ENCODE measurements around the gene EFHB.
A peak's percentile ranks its signal among the peaks of the same experiment; 100 is the strongest.
"Not testable (repeated sequence)": the region's sequence is repeated elsewhere in the genome, so short reads cannot be mapped to it uniquely, and the experiment has no call there.

The EFHB gene

GRCh38 chr3:19877656-19878055 is 56.4 kb downstream of the EFHB start (continued):
- no peak for TF ChIP-seq ZNF704 (tag by site-specific recombination; IDR thresholded peaks at IDR 0.05)
- no peak for TF ChIP-seq ZNF549 (tag by site-specific recombination; IDR thresholded peaks at IDR 0.05)
- no peak for TF ChIP-seq ZBTB10 (tag by site-specific recombination; IDR thresholded peaks at IDR 0.05)

GRCh38 chr3:19866751-19867347 is 67.2 kb downstream of the EFHB start:
- TF ChIP-seq ZNF660 (tag by site-specific recombination; IDR thresholded peaks at IDR 0.05) = peak; percentile 59; the same call in 1 of the 2 replicates
- no peak for TF ChIP-seq OSR2 (tag by site-specific recombination; IDR thresholded peaks at IDR 0.05)
- peak; percentile 47; the same call in 1 of the 2 replicates for TF ChIP-seq CTCF (tag by site-specific recombination; IDR thresholded peaks at IDR 0.05)
- peak; percentile 84 for TF ChIP-seq ZNF654 (tag by site-specific recombination; IDR thresholded peaks at IDR 0.05; ENCODE audit: low read depth)
- TF ChIP-seq HOXC10 (CRISPR knock-in tag; IDR thresholded peaks at IDR 0.05) = no peak
- H3K27ac ChIP-seq (ENCODE audit: extremely low read depth, low read depth, low read length) = no peak overlapping the region
- no peak overlapping the region for H3K4me3 ChIP-seq (ENCODE audit: low read depth, low read length)
- no peaks in the 10 kb centered on the region for H3K4me1 ChIP-seq (ENCODE audit: control insufficient read depth, insufficient read depth, low read length)
- H3K36me3 ChIP-seq (ENCODE audit: control insufficient read depth in 2 of 2, insufficient read depth in 1 of 2, low read length in 2 of 2) = no peaks in the 10 kb centered on the region
- POLR2A ChIA-PET = no interaction called here
- H3K9me3 ChIP-seq (ENCODE audit: control insufficient read depth, insufficient read depth, low read depth, low read length) = no peaks in the 10 kb centered on the region
- CTCF ChIA-PET = interaction anchor here (0.5 to 3.3 kb wide), 28 partner anchors 12 to 1308 kb away, joined by 3 to 35 read pairs (median 3); no protein-coding TSS in a partner anchor

GRCh38 chr3:19855318-19855717 is 78.7 kb downstream of the EFHB start:
- H3K4me1 ChIP-seq (ENCODE audit: control insufficient read depth, insufficient read depth, low read length); H3K27ac ChIP-seq (ENCODE audit: extremely low read depth, low read depth, low read length); CTCF ChIA-PET; H3K4me3 ChIP-seq (ENCODE audit: low read depth, low read length); POLR2A ChIA-PET; H3K9me3 ChIP-seq (ENCODE audit: control insufficient read depth, insufficient read depth, low read depth, low read length); H3K36me3 ChIP-seq (ENCODE audit: control insufficient read depth in 2 of 2, insufficient read depth in 1 of 2, low read length in 2 of 2): not testable (repeated sequence)

- POLR2A ChIA-PET; H3K4me1 ChIP-seq (ENCODE audit: control insufficient read depth, insufficient read depth, low read length); H3K4me3 ChIP-seq (ENCODE audit: low read depth, low read length); H3K9me3 ChIP-seq (ENCODE audit: control insufficient read depth, insufficient read depth, low read depth, low read length); H3K36me3 ChIP-seq (ENCODE audit: control insufficient read depth in 2 of 2, insufficient read depth in 1 of 2, low read length in 2 of 2); CTCF ChIA-PET; H3K27ac ChIP-seq (ENCODE audit: extremely low read depth, low read depth, low read length): not testable (repeated sequence)
These were observed 87.4 kb downstream of the EFHB start for GRCh38 chr3:19846609-19847008.

Measured in HEK293 (cell line).